ENCODE results near the gene COL18A1.

- TF ChIP-seq POLR2AphosphoS5 (IDR thresholded peaks at IDR 0.05; ENCODE audit: low read depth, low read length) (no peak), REST (IDR thresholded peaks at IDR 0.05; ENCODE audit: insufficient read depth in 1 of 2, low read depth in 2 of 2, low read length in 1 of 2) (no peak), SIN3A (IDR thresholded peaks at IDR 0.05; ENCODE audit: borderline replicate concordance, insufficient read depth, low read depth, low read length) (no peak)
- TF ChIP-seq, protein P1, sequence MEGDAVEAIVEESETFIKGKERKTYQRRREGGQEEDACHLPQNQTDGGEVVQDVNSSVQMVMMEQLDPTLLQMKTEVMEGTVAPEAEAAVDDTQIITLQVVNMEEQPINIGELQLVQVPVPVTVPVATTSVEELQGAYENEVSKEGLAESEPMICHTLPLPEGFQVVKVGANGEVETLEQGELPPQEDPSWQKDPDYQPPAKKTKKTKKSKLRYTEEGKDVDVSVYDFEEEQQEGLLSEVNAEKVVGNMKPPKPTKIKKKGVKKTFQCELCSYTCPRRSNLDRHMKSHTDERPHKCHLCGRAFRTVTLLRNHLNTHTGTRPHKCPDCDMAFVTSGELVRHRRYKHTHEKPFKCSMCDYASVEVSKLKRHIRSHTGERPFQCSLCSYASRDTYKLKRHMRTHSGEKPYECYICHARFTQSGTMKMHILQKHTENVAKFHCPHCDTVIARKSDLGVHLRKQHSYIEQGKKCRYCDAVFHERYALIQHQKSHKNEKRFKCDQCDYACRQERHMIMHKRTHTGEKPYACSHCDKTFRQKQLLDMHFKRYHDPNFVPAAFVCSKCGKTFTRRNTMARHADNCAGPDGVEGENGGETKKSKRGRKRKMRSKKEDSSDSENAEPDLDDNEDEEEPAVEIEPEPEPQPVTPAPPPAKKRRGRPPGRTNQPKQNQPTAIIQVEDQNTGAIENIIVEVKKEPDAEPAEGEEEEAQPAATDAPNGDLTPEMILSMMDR (IDR thresholded peaks at IDR 0.05) = no peak
Observed at GRCh38 chr21:45463871-45464270, 58.9 kb downstream of the COL18A1 start.

Data from Panc1 (cell line).